HG02884 (cell line): Measurements from ENCODE around the gene SSRP1.

Experiments
- ATAC-seq: cut with Tn5 transposase; IDR thresholded peaks from one replicate; pipeline ENCODE4 v1.9.1; 2021; ENCODE audit warnings: mild to moderate bottlenecking, moderate library complexity; ENCODE audit not compliant: unreplicated experiment

SSRP1 gene

GRCh38 chr11:57276169-57276970 lies 59.3 kb downstream of the SSRP1 start:
- no peak for ATAC-seq
